Measurements from ENCODE around the gene ZFP36L1. TPM values are rescaled to one million over a fixed set of nuclear protein-coding genes. Genes with fewer than 3 reads are reported as not detected.

Gene ZFP36L1
- total and polyA plus RNA-seq, 2 of the 13 experiments (the other 11 are each of a cell fraction or from before 2014, with no cell fraction given), result 7.4 to 10.2 TPM

DNA sequence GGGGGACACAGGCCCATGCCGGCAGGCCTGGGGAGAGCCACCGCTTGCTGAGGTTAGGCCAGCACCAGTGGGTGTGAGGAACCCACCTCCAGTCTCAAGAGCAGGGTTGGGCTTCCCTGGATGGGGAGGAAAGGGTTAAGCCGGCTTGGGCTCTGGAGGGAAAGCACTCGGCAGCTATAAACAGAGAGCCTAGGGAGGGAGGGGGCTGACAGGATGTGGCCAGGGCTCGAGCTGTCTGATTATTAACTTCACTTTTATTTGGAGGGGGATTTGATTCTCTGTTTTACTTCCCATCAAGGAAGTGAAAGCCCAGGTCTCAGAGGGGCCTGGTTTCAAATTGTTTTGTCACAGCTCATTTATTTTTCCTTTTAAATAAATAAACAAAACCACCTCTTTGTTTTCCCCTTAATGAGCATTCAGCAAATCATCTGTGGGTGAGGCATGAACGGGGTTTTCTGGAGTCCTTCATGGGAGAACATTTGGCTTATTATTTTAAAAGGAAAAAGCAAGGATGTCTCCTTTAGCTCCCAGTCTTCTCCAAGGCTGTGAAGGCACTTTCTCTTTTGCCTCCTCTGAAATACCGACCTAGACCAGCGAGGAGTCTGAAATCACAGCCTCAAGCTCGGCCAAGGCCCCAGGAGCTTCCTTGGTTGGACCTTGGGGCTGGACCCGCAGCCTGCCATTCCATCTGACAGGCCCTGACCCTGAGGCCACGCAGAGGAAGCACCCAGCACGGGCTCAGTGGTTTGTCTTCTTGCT lies 21.9 kb upstream of the ZFP36L1 start (continued):
- peak; percentile 51; the same call in 1 of the 2 replicates for TF ChIP-seq ADNP (CRISPR knock-in tag; IDR thresholded peaks at IDR 0.05)
- no peak for TF ChIP-seq CREBL2 (CRISPR knock-in tag; IDR thresholded peaks at IDR 0.05; ENCODE audit: borderline replicate concordance)
- 0 out of 2 replicates have a peak, but pooled peaks have one; percentile 12 for TF ChIP-seq ISL2 (CRISPR knock-in tag; IDR thresholded peaks at IDR 0.05)
- TF ChIP-seq ZNF598 (CRISPR knock-in tag; IDR thresholded peaks at IDR 0.05; ENCODE audit: borderline replicate concordance), result no peak
- no peak for TF ChIP-seq NFAT5 (CRISPR knock-in tag; IDR thresholded peaks at IDR 0.05)
- TF ChIP-seq ERF (CRISPR knock-in tag; IDR thresholded peaks at IDR 0.05), result 0 out of 2 replicates have a peak, but pooled peaks have one; percentile 16
- TF ChIP-seq, protein P1, sequence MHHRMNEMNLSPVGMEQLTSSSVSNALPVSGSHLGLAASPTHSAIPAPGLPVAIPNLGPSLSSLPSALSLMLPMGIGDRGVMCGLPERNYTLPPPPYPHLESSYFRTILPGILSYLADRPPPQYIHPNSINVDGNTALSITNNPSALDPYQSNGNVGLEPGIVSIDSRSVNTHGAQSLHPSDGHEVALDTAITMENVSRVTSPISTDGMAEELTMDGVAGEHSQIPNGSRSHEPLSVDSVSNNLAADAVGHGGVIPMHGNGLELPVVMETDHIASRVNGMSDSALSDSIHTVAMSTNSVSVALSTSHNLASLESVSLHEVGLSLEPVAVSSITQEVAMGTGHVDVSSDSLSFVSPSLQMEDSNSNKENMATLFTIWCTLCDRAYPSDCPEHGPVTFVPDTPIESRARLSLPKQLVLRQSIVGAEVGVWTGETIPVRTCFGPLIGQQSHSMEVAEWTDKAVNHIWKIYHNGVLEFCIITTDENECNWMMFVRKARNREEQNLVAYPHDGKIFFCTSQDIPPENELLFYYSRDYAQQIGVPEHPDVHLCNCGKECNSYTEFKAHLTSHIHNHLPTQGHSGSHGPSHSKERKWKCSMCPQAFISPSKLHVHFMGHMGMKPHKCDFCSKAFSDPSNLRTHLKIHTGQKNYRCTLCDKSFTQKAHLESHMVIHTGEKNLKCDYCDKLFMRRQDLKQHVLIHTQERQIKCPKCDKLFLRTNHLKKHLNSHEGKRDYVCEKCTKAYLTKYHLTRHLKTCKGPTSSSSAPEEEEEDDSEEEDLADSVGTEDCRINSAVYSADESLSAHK (CRISPR knock-in tag; IDR thresholded peaks at IDR 0.05; ENCODE audit: borderline replicate concordance), result no peak
- TF ChIP-seq CHD2 (IDR thresholded peaks at IDR 0.05; ENCODE audit: low read depth, low read length), result no peak
- TF ChIP-seq ZNF737 (CRISPR knock-in tag; IDR thresholded peaks at IDR 0.05; ENCODE audit: borderline replicate concordance), result no peak
- TF ChIP-seq, protein P2, sequence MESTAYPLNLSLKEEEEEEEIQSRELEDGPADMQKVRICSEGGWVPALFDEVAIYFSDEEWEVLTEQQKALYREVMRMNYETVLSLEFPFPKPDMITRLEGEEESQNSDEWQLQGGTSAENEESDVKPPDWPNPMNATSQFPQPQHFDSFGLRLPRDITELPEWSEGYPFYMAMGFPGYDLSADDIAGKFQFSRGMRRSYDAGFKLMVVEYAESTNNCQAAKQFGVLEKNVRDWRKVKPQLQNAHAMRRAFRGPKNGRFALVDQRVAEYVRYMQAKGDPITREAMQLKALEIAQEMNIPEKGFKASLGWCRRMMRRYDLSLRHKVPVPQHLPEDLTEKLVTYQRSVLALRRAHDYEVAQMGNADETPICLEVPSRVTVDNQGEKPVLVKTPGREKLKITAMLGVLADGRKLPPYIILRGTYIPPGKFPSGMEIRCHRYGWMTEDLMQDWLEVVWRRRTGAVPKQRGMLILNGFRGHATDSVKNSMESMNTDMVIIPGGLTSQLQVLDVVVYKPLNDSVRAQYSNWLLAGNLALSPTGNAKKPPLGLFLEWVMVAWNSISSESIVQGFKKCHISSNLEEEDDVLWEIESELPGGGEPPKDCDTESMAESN (CRISPR knock-in tag; conservative IDR thresholded peaks at IDR 0.05), result no peak
- no peak for TF ChIP-seq ZNF253 (CRISPR knock-in tag; IDR thresholded peaks at IDR 0.05; ENCODE audit: borderline replicate concordance)
- no peak for TF ChIP-seq TBX3 (IDR thresholded peaks at IDR 0.05; ENCODE audit: borderline replicate concordance)
- TF ChIP-seq ZNF296 (CRISPR knock-in tag; conservative IDR thresholded peaks at IDR 0.05), result no peak
- no peak for TF ChIP-seq ZNF691 (CRISPR knock-in tag; IDR thresholded peaks at IDR 0.05; ENCODE audit: borderline replicate concordance, low read depth)

Data from HepG2 (cell line).